ENCODE results near the gene SLC2A6. TPM values are rescaled to one million over a fixed set of nuclear protein-coding genes. Genes with fewer than 3 reads are reported as not detected.

Gene SLC2A6
- polyA plus RNA-seq, 1 donor (not counting 4 experiments of a cell fraction or from before 2014, with no cell fraction given): 15.9 TPM

DNA sequence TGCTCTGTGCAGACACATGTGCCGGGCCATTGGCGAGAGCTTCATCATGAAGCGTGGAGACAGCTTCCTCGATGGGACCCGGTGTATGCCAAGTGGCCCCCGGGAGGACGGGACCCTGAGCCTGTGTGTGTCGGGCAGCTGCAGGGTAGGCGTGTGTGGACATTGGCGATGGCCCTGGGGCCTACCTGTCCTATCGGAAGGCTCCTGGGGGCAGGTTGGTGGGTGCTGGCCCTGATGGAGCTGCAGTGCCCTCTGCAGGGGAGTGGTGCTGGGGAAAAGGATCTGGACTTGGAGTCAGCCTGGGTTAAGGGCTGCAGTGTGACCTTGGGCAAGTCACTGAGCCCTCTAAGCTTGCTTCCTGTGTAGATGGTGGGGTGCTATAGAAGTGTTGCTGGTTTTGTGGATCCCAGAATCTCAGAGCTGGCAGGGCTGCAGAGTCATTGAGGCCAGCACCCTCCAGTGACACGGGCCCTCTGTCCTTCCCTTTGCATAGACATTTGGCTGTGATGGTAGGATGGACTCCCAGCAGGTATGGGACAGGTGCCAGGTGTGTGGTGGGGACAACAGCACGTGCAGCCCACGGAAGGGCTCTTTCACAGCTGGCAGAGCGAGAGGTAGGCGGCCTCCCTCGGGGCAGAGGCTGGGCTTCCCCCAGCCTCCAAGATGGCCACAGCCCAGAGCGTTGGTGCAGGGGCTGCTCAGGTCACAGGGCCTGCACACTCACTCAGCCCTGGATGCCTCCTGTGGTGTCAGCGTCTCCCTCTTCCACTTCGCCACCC, 41.0 kb downstream of the SLC2A6 start:
- Histone ChIP-seq H3K79me2 (ENCODE audit: control insufficient read depth, insufficient read depth, low read length) (no peaks in the 10 kb centered on the region), H4K20me1 (ENCODE audit: control insufficient read depth, extremely low read depth, insufficient read depth, low read length) (no peaks in the 10 kb centered on the region), H3K4me3 (ENCODE audit: control insufficient read depth in 2 of 3, extremely low read depth in 1 of 3, insufficient read depth in 2 of 3, low read depth in 1 of 3, low read length in 3 of 3) (no peak overlapping the region), H3K9ac (ENCODE audit: control insufficient read depth, extremely low read depth, insufficient read depth, low read length) (no peak overlapping the region), H3K36me3 (ENCODE audit: control insufficient read depth in 2 of 2, extremely low read depth in 1 of 2, insufficient read depth in 2 of 2, low read length in 2 of 2) (no peaks in the 10 kb centered on the region), H3K27me3 (ENCODE audit: control insufficient read depth, extremely low read depth, insufficient read depth, low read length) (no peaks in the 10 kb centered on the region), H3K27ac (ENCODE audit: control insufficient read depth, insufficient read depth, low read length) (no peak overlapping the region), H3K9me3 (ENCODE audit: control insufficient read depth, low read depth, low read length) (no peaks in the 10 kb centered on the region), H2AFZ (ENCODE audit: control insufficient read depth, low read length) (no peak overlapping the region), H3K4me2 (ENCODE audit: control insufficient read depth, extremely low read depth, insufficient read depth, low read depth, low read length) (no peak overlapping the region), H3K4me1 (ENCODE audit: control insufficient read depth, extremely low read depth, insufficient read depth, low read length) (peaks cover 4% of the 10 kb centered on the region), H3K9me1 (ENCODE audit: control insufficient read depth, extremely low read depth, insufficient read depth, low read length) (no peaks in the 10 kb centered on the region)
- FAIRE-seq: no peak
- dilution Hi-C loops (cut with MboI; ENCODE audit: extremely low pct_ligation_motif_present, low sequenced_read_pairs): no loop called here
- DNase-seq (ENCODE audit: low read depth, low spot score): no peak
- TF ChIP-seq EZH2 (IDR thresholded peaks at IDR 0.05; ENCODE audit: low read length) (no peak), CTCF (optimal IDR thresholded peaks at IDR 0.05 in 1 of 3, IDR thresholded peaks at IDR 0.05 in 1 of 3, conservative IDR thresholded peaks at IDR 0.05 in 1 of 3; ENCODE audit: extremely low read depth in 1 of 3, insufficient read depth in 2 of 3, low read length in 3 of 3) (peak; percentile 39 to 67 (median 60))

DNA sequence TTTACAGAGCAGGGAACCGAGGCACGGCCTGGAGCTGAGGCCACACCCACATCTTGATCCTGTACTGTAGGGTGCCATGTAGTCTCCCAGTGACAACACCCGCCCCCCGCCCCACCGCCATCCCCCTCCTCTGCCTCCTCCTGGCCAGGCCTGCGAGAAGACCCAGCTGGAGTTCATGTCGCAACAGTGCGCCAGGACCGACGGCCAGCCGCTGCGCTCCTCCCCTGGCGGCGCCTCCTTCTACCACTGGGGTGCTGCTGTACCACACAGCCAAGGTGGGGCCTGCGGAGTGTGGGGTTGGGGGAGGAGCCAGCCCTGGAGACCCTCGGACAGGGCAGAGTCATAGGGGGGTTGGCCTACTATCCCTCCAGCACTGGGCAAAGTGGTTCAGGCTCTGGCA, 42.2 kb downstream of the SLC2A6 start:
- FAIRE-seq: no peak
- no peaks in the 10 kb centered on the region for H3K9me1 ChIP-seq (ENCODE audit: control insufficient read depth, extremely low read depth, insufficient read depth, low read length)

More for the DNA sequence above, 42.2 kb downstream of the SLC2A6 start:
- no peaks in the 10 kb centered on the region for H3K79me2 ChIP-seq (ENCODE audit: control insufficient read depth, insufficient read depth, low read length)
- H2AFZ ChIP-seq (ENCODE audit: control insufficient read depth, low read length): no peak overlapping the region
- H3K9me3 ChIP-seq (ENCODE audit: control insufficient read depth, low read depth, low read length): no peaks in the 10 kb centered on the region
- no peak for DNase-seq (ENCODE audit: low read depth, low spot score)
- no peak overlapping the region for H3K4me2 ChIP-seq (ENCODE audit: control insufficient read depth, extremely low read depth, insufficient read depth, low read depth, low read length)
- no peaks in the 10 kb centered on the region for H4K20me1 ChIP-seq (ENCODE audit: control insufficient read depth, extremely low read depth, insufficient read depth, low read length)
- dilution Hi-C loops (cut with MboI; ENCODE audit: extremely low pct_ligation_motif_present, low sequenced_read_pairs): no loop called here
- no peak overlapping the region for H3K9ac ChIP-seq (ENCODE audit: control insufficient read depth, extremely low read depth, insufficient read depth, low read length)
- H3K27ac ChIP-seq (ENCODE audit: control insufficient read depth, insufficient read depth, low read length): no peak overlapping the region
- H3K27me3 ChIP-seq (ENCODE audit: control insufficient read depth, extremely low read depth, insufficient read depth, low read length): no peaks in the 10 kb centered on the region
- no peak overlapping the region for H3K4me3 ChIP-seq (ENCODE audit: control insufficient read depth in 2 of 3, extremely low read depth in 1 of 3, insufficient read depth in 2 of 3, low read depth in 1 of 3, low read length in 3 of 3)
- H3K4me1 ChIP-seq (ENCODE audit: control insufficient read depth, extremely low read depth, insufficient read depth, low read length): peaks cover 4% of the 10 kb centered on the region
- TF ChIP-seq EZH2 (IDR thresholded peaks at IDR 0.05; ENCODE audit: low read length) (no peak), CTCF (optimal IDR thresholded peaks at IDR 0.05 in 1 of 3, IDR thresholded peaks at IDR 0.05 in 1 of 3, conservative IDR thresholded peaks at IDR 0.05 in 1 of 3; ENCODE audit: extremely low read depth in 1 of 3, insufficient read depth in 2 of 3, low read length in 3 of 3) (no peak)
- no peaks in the 10 kb centered on the region for H3K36me3 ChIP-seq (ENCODE audit: control insufficient read depth in 2 of 2, extremely low read depth in 1 of 2, insufficient read depth in 2 of 2, low read length in 2 of 2)

All from keratinocyte (primary cell).